A549 treated with AZD9567 at 1 μM for 4 hours (cell line): Measurements from ENCODE around the gene PIK3C2B. TPM values are rescaled to one million over a fixed set of nuclear protein-coding genes. Genes with fewer than 3 reads are reported as not detected.

Experiments
- total RNA-seq: library from RNA; stranded (reverse); fragments of 200-300 nt; extraction: Qiagen RNA extraction; gene quantifications from 5 replicates; pipeline ENCODE4 v1.2.3, GENCODE V29; 2022; ENCODE audit not compliant: insufficient read depth

Gene PIK3C2B, protein sequence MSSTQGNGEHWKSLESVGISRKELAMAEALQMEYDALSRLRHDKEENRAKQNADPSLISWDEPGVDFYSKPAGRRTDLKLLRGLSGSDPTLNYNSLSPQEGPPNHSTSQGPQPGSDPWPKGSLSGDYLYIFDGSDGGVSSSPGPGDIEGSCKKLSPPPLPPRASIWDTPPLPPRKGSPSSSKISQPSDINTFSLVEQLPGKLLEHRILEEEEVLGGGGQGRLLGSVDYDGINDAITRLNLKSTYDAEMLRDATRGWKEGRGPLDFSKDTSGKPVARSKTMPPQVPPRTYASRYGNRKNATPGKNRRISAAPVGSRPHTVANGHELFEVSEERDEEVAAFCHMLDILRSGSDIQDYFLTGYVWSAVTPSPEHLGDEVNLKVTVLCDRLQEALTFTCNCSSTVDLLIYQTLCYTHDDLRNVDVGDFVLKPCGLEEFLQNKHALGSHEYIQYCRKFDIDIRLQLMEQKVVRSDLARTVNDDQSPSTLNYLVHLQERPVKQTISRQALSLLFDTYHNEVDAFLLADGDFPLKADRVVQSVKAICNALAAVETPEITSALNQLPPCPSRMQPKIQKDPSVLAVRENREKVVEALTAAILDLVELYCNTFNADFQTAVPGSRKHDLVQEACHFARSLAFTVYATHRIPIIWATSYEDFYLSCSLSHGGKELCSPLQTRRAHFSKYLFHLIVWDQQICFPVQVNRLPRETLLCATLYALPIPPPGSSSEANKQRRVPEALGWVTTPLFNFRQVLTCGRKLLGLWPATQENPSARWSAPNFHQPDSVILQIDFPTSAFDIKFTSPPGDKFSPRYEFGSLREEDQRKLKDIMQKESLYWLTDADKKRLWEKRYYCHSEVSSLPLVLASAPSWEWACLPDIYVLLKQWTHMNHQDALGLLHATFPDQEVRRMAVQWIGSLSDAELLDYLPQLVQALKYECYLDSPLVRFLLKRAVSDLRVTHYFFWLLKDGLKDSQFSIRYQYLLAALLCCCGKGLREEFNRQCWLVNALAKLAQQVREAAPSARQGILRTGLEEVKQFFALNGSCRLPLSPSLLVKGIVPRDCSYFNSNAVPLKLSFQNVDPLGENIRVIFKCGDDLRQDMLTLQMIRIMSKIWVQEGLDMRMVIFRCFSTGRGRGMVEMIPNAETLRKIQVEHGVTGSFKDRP (N-terminal part only)
- 4.5 to 7.2 TPM (median 6.7 TPM) in 5 replicates for total RNA-seq

DNA sequence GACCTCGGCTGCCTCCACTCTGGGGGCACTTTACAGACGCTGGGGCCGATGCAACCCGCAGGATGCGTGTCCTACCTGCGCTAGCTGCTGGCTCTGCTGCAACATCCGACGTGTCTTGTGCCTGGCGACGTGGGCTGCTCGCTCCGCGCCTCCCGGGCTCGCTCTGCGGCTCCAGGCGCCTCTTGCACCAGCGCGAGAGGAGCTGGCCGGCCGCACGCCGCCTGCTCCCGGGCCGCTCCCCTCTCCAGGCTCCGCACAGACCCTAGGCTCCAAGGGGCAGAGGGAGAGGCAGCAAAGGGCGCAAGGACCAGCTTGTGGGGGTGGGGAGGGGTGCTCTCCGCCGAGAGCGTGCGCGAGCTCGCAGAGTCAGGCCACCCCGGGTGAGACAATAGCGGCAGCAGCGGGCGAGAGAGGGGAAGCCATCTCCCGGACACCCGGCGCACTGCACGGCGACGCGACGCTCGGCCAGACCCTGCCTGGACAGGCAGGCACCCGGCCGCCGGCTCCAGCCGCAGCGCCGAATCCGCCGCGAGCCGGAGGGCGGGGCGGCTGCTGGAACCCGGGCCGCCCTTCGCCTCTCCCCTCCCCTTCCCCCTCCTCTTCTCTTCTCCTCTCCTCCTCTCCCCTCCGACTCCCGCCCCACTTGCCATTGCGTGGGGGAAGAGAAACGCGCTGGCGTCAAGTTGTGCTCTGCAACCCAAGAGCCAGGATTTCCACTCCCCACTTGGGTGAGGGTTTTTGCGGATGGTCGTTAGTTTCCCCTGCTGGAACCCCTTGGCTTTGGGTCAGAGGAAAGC lies at the start of gene PIK3C2B:
Gene PIK3C2B, minus strand, starts transcription at position 525 of the 797 bp plus-strand sequence. CDS start 25,003 bp downstream, outside the sequence.

DNA sequence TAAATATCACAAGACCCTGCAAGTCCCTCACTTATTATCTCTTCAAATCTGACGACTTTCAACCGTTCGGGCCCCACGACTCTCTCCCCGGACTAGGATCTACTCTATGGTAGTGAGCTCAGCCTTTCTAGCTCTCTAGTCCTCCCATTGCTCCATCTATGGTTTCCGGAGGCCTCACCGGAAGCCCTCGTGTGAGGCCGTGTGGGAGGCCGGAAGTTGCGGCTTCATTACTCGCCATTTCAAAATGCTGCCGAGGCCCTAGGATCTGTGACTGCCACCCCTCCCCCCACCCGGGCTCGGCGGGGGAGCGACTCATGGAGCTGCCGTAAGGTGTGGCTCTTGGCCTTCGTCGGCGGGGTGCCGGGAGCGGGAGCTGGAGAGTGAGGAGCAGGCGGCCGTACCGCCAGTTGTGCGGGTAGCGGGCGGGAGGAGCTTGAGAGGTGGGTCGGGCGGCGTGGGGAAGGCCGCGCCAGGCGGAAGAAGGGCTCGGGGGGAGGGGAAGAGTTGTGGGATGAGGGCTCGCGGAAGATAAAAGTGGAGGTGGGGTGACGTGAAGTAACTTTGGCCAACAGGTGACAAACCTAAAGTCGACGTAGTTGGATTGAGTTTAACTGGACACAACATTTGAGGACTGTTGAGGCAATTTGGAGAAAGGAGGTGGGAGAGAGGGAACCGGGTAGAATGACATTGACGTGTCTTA lies 21.7 kb upstream of the PIK3C2B start, which contains the start of gene MDM4:
Gene MDM4, plus strand, starts transcription at position 227 of the 700 bp plus-strand sequence. CDS start 9,113 bp downstream, outside the sequence.

Other genes with a start within 250 kb of the PIK3C2B start
- 11.0 to 30.8 TPM (median 28.1 TPM) in 5 replicates for gene PLEKHA6, start 134.9 kb downstream of the PIK3C2B start, total RNA-seq
- gene PPP1R15B, start 83.0 kb downstream of the PIK3C2B start, total RNA-seq = 24.4 to 32.7 TPM (median 25.4 TPM) in 5 replicates
- gene MDM4, start 21.6 kb upstream of the PIK3C2B start, total RNA-seq = 3.6 to 6.4 TPM (median 4.9 TPM) in 5 replicates
- gene LRRN2, start 190.9 kb upstream of the PIK3C2B start, total RNA-seq = 12.6 to 18.6 TPM (median 14.4 TPM) in 5 replicates